ENCODE data around the gene HUS1.
"Not testable (repeated sequence)": the region's sequence is repeated elsewhere in the genome, so short reads cannot be mapped to it uniquely, and the experiment has no call there.

The HUS1 gene

DNA sequence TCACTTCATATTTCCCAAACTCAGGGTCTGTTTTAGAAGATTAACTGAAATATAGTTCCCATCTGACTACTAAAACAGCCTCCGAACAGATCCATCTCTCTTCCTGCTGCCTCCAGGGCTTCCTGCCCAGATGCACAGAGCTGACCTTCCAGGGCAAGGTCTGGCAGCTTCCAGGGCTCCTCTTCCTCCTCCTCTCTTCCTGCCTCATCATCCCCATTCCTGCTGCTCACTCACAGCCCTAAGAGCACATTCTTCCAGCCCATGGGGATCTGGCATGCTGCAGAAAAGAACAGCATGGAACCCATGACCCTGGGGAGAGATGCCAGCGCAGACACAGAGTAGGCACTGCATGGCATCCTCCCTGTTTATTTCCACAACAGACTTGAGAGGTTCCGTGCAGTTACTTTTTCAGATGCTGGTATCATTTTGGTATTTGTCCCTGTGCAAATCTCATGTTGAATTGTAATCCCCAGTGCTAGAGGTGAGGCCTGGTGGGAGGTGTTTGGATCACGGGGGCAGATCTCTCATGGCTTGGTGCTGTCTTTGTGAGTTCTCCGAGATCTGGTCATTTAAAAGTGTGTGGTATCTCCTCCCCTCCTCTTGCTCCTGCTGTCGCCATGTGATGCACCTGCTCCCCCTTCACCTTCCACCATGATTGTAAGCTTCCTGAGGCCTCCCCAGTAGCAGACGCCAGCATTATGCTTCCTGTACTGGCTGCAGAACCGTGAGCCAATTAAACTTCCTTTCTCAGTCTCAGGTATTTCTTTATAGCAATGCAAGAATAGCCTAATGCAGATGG is 35.5 kb downstream of the HUS1 start:
- DNase-seq = no peak

- DNase-seq = not testable (repeated sequence)
Observed at GRCh38 chr7:47942651-47943050, 36.8 kb downstream of the HUS1 start.

- DNase-seq = no peak
Observed at GRCh38 chr7:47942132-47942531, 37.3 kb downstream of the HUS1 start.

DNA sequence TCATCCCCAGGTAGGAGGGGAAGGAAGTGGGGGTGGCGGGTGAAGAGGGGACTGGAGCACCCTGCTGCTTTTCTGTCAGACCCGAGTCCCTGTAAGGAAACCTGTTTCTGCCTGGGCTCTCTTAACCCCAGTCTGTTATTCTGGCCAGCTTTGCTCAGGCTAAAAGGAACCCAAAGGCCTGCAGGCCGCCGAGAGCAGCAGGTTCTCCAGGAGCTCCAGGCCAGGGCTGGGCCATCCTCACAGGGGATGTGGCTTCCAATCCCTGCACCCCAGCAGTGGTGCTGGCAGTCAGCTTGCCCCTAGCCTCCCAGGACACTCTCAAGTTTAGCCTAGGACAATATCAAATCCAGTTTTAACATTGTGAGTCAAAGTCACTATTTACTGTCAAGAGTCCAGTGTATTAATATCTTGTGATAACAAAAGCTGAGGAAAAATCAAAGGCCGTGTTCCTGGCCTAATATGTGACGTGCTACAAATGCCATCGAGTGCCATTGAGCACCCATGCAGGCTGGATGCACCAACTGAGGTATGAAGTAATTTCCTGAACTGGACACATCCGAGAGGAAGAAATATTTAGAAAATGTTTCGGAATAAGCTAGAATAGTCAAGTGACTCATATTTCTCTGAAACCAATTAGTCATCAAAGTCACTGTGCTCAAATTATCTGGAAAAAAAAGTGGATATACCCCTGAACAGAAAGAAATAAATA is 38.1 kb downstream of the HUS1 start:
- DNase-seq = no peak

GRCh38 chr7:47940088-47941013 is 39.1 kb downstream of the HUS1 start:
- no peak for DNase-seq

- DNase-seq = no peak
Observed at GRCh38 chr7:47939425-47940036, 39.9 kb downstream of the HUS1 start.

- no peak for DNase-seq
Observed at GRCh38 chr7:47938574-47939165, 40.7 kb downstream of the HUS1 start.

- DNase-seq = no peak
Observed at GRCh38 chr7:47937711-47938573, 41.5 kb downstream of the HUS1 start.

- DNase-seq = no peak
Observed at GRCh38 chr7:47937065-47937687, 42.2 kb downstream of the HUS1 start.

GRCh38 chr7:47936323-47936722 is 43.1 kb downstream of the HUS1 start:
- DNase-seq = no peak

DNA sequence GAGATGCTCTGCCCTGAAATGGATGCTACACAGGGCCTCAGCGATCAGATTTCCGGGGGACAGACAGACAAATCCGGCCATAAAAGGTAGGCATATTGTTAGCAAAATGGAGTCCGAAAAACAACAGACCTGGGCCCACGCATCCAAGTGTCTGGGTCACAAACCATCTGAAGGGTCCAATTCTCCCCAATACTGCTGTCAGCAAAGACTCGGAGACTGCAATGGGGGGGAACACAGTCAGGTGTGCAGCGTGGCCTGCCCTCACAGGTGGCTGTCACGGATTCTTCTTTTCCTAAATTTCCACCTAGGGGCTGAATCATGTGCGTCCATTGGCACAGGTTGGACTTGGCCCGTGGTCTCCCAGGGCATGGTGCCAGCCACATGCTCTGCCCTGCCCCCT is 44.1 kb downstream of the HUS1 start:
- DNase-seq = no peak

GRCh38 chr7:47934831-47935230 is 44.6 kb downstream of the HUS1 start:
- no peak for DNase-seq

GRCh38 chr7:47933215-47933614 is 46.2 kb downstream of the HUS1 start:
- no peak for DNase-seq

GRCh38 chr7:47932466-47933037 is 46.9 kb downstream of the HUS1 start:
- DNase-seq = no peak

DNA sequence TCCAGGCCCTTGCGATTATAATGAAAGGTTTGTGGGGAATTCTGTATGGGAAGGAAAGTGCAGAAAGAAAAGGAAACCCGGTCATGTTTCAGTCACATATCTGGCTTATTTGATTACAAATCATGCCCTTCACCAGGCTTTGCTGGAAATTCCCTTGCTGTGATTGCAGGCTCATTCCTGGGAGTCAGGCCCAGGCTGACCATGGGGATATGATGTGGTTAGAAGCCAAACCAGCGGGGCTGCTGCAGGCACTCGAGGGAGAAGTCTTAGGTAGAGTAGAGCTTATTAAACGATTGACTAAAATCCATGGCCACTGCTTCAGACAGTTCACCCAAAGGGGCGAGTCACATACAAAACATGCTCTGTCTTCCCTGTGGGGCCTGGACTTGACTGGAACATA is 47.4 kb downstream of the HUS1 start:
- no peak for DNase-seq

- no peak for DNase-seq
Observed at GRCh38 chr7:47931005-47932004, 48.1 kb downstream of the HUS1 start.

DNA sequence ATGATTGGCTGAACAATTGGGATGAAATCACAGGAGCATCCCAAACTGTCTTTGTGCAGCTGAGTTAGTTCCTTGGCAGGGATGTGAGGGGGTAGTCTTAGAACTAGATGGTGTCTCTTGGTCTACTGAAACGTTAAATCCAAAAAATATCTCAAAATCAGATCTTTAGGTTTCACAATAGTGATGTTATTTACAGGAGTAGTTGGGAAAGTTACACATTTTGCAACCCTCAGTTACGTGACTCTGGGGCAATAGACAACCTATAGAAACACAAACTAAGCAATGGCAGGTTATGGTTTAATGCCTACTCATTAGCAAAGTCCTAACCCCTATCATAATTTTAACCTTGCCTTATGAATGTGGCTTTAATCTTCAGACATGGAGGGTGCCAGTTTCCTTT is 55.1 kb downstream of the HUS1 start:
- DNase-seq = no peak

- DNase-seq = not testable (repeated sequence)
Observed at GRCh38 chr7:47923081-47923875, 56.1 kb downstream of the HUS1 start.

Data from NCI-H1436 (cell line).